HEK293 (cell line): ENCODE results near the gene EARS2.

Source experiments
- FEZF1 ChIP-seq: fragments of 450-650 bp; formaldehyde crosslinking; IDR thresholded peaks from 2 replicates; pipeline ENCODE4 v1.5.1; 2016; ENCODE audit warnings: missing biosample characterization, missing genetic modification characterization
- HOXC10 ChIP-seq: sonication (generic); formaldehyde crosslinking; IDR thresholded peaks from 2 replicates; pipeline ENCODE4 v1.8.1; 2023; ENCODE audit warnings: mild to moderate bottlenecking, missing genetic modification reagents
- IKZF3 ChIP-seq: fragments of 450-650 bp; IDR thresholded peaks from 2 replicates; pipeline ENCODE4 v1.5.0; 2018; ENCODE audit warnings: missing biosample characterization, mild to moderate bottlenecking, missing genetic modification characterization, moderate library complexity
- MYNN ChIP-seq: fragments of 450-650 bp; formaldehyde crosslinking; IDR thresholded peaks from 2 replicates; pipeline ENCODE4 v1.5.1; 2016; ENCODE audit warnings: missing biosample characterization, missing genetic modification characterization, borderline replicate concordance
- OSR2 ChIP-seq: fragments of 450-650 bp; formaldehyde crosslinking; IDR thresholded peaks from 2 replicates; pipeline ENCODE4 v1.5.1; 2016; ENCODE audit warnings: missing biosample characterization, missing genetic modification characterization
- SP3 ChIP-seq: fragments of 450-650 bp; formaldehyde crosslinking; IDR thresholded peaks from 2 replicates; pipeline ENCODE4 v1.5.1; 2016; ENCODE audit warnings: missing biosample characterization, missing genetic modification characterization
- SP7 ChIP-seq: fragments of 450-650 bp; formaldehyde crosslinking; IDR thresholded peaks from 2 replicates; pipeline ENCODE4 v1.5.1; 2016; ENCODE audit warnings: missing biosample characterization, missing genetic modification characterization
- TSHZ1 ChIP-seq: fragments of 450-650 bp; formaldehyde crosslinking; IDR thresholded peaks from 2 replicates; pipeline ENCODE4 v1.5.1; 2016; ENCODE audit warnings: missing biosample characterization, missing genetic modification characterization, borderline replicate concordance
- WT1 ChIP-seq: fragments of 450-650 bp; formaldehyde crosslinking; IDR thresholded peaks from 2 replicates; pipeline ENCODE4 v1.5.1; 2016; ENCODE audit warnings: missing biosample characterization, missing genetic modification characterization
- ZBTB7A ChIP-seq: fragments of 450-650 bp; formaldehyde crosslinking; IDR thresholded peaks from 2 replicates; pipeline ENCODE4 v1.5.1; 2016; ENCODE audit warnings: low read depth, missing biosample characterization, missing genetic modification characterization
- ZBTB8A ChIP-seq: fragments of 450-650 bp; formaldehyde crosslinking; IDR thresholded peaks from 2 replicates; pipeline ENCODE4 v1.5.1; 2016; ENCODE audit warnings: missing biosample characterization, missing genetic modification characterization
- ZFHX2 ChIP-seq: fragments of 450-650 bp; formaldehyde crosslinking; conservative IDR thresholded peaks from 2 replicates; pipeline ENCODE4 v1.5.1; 2016; ENCODE audit warnings: missing biosample characterization, missing genetic modification characterization
- ZFP69B ChIP-seq: fragments of 450-650 bp; formaldehyde crosslinking; IDR thresholded peaks from 2 replicates; pipeline ENCODE4 v1.5.1; 2016; ENCODE audit warnings: missing biosample characterization, missing genetic modification characterization
- ZNF138 ChIP-seq: fragments of 450-650 bp; formaldehyde crosslinking; IDR thresholded peaks from 2 replicates; pipeline ENCODE4 v1.5.1; 2016; ENCODE audit warnings: missing biosample characterization, missing genetic modification characterization, borderline replicate concordance
- ZNF16 ChIP-seq: fragments of 450-650 bp; formaldehyde crosslinking; IDR thresholded peaks from 2 replicates; pipeline ENCODE4 v1.5.1; 2016; ENCODE audit warnings: low read depth, missing biosample characterization, missing genetic modification characterization
- ZNF202 ChIP-seq: fragments of 450-650 bp; formaldehyde crosslinking; IDR thresholded peaks from 2 replicates; pipeline ENCODE4 v1.5.1; 2016; ENCODE audit warnings: missing biosample characterization, missing genetic modification characterization, borderline replicate concordance
- ZNF211 ChIP-seq: fragments of 450-650 bp; formaldehyde crosslinking; IDR thresholded peaks from 2 replicates; pipeline ENCODE4 v1.5.1; 2016; ENCODE audit warnings: low read depth, missing biosample characterization, missing genetic modification characterization
- ZNF302 ChIP-seq: fragments of 450-650 bp; formaldehyde crosslinking; IDR thresholded peaks from 2 replicates; pipeline ENCODE4 v1.5.1; 2016; ENCODE audit warnings: missing biosample characterization, missing genetic modification characterization, low read depth
- ZNF341 ChIP-seq: fragments of 450-650 bp; formaldehyde crosslinking; IDR thresholded peaks from 2 replicates; pipeline ENCODE4; 2016; ENCODE audit warnings: low read depth, missing biosample characterization, missing genetic modification characterization
- ZNF394 ChIP-seq: fragments of 450-650 bp; formaldehyde crosslinking; IDR thresholded peaks from 2 replicates; pipeline ENCODE4 v1.5.1; 2016; ENCODE audit warnings: missing biosample characterization, missing genetic modification characterization, mild to moderate bottlenecking, moderate library complexity, borderline replicate concordance
- ZNF398 ChIP-seq: fragments of 450-650 bp; formaldehyde crosslinking; IDR thresholded peaks from 2 replicates; pipeline ENCODE4 v1.5.1; 2017; ENCODE audit warnings: missing biosample characterization, missing genetic modification characterization
- ZNF426 ChIP-seq: fragments of 450-650 bp; formaldehyde crosslinking; IDR thresholded peaks from 2 replicates; pipeline ENCODE4 v1.5.1; 2017; ENCODE audit warnings: missing biosample characterization, missing genetic modification characterization, mild to moderate bottlenecking, inconsistent platforms, moderate library complexity
- ZNF433 ChIP-seq: fragments of 450-650 bp; formaldehyde crosslinking; IDR thresholded peaks from 2 replicates; pipeline ENCODE4 v1.5.1; 2016; ENCODE audit warnings: missing biosample characterization, missing genetic modification characterization, low read depth
- ZNF529 ChIP-seq: fragments of 450-650 bp; formaldehyde crosslinking; IDR thresholded peaks from 2 replicates; pipeline ENCODE4 v1.5.1; 2017; ENCODE audit warnings: missing genetic modification characterization, missing biosample characterization; ENCODE audit not compliant: insufficient replicate concordance
- ZNF610 ChIP-seq: fragments of 450-650 bp; formaldehyde crosslinking; IDR thresholded peaks from 2 replicates; pipeline ENCODE4 v1.5.1; 2016; ENCODE audit warnings: missing biosample characterization, missing genetic modification characterization, borderline replicate concordance
- ZNF624 ChIP-seq: fragments of 450-650 bp; formaldehyde crosslinking; IDR thresholded peaks from 2 replicates; pipeline ENCODE4 v1.5.1; 2017; ENCODE audit warnings: missing biosample characterization, missing genetic modification characterization
- ZNF658 ChIP-seq: fragments of 450-650 bp; formaldehyde crosslinking; IDR thresholded peaks from 2 replicates; pipeline ENCODE4; 2016; ENCODE audit warnings: missing biosample characterization, missing genetic modification characterization
- ZNF701 ChIP-seq: fragments of 450-650 bp; formaldehyde crosslinking; IDR thresholded peaks from 2 replicates; pipeline ENCODE4 v1.5.1; 2016; ENCODE audit warnings: missing biosample characterization, missing genetic modification characterization
- ZNF777 ChIP-seq: fragments of 450-650 bp; formaldehyde crosslinking; IDR thresholded peaks from 2 replicates; pipeline ENCODE4 v1.5.1; 2017; ENCODE audit warnings: missing biosample characterization, missing genetic modification characterization, borderline replicate concordance
- TF ChIP-seq, protein P1 (sequence below): fragments of 450-650 bp; formaldehyde crosslinking; IDR thresholded peaks from 2 replicates; pipeline ENCODE4 v1.5.1; 2016; ENCODE audit warnings: missing biosample characterization, missing genetic modification characterization, borderline replicate concordance

Gene EARS2

GRCh38 chr16:23595951-23596720 lies 39.0 kb upstream of the EARS2 start, which contains the start of gene NDUFAB1 (continued):
- TF ChIP-seq TSHZ1 (tag by site-specific recombination), result no peak
- TF ChIP-seq OSR2 (tag by site-specific recombination), result no peak
- TF ChIP-seq ZNF701, result no peak
- TF ChIP-seq ZBTB8A (tag by site-specific recombination), result peak; percentile 34; the same call in 1 of the 2 replicates
- no peak for TF ChIP-seq ZNF398 (tag by site-specific recombination)
- TF ChIP-seq, protein P1, sequence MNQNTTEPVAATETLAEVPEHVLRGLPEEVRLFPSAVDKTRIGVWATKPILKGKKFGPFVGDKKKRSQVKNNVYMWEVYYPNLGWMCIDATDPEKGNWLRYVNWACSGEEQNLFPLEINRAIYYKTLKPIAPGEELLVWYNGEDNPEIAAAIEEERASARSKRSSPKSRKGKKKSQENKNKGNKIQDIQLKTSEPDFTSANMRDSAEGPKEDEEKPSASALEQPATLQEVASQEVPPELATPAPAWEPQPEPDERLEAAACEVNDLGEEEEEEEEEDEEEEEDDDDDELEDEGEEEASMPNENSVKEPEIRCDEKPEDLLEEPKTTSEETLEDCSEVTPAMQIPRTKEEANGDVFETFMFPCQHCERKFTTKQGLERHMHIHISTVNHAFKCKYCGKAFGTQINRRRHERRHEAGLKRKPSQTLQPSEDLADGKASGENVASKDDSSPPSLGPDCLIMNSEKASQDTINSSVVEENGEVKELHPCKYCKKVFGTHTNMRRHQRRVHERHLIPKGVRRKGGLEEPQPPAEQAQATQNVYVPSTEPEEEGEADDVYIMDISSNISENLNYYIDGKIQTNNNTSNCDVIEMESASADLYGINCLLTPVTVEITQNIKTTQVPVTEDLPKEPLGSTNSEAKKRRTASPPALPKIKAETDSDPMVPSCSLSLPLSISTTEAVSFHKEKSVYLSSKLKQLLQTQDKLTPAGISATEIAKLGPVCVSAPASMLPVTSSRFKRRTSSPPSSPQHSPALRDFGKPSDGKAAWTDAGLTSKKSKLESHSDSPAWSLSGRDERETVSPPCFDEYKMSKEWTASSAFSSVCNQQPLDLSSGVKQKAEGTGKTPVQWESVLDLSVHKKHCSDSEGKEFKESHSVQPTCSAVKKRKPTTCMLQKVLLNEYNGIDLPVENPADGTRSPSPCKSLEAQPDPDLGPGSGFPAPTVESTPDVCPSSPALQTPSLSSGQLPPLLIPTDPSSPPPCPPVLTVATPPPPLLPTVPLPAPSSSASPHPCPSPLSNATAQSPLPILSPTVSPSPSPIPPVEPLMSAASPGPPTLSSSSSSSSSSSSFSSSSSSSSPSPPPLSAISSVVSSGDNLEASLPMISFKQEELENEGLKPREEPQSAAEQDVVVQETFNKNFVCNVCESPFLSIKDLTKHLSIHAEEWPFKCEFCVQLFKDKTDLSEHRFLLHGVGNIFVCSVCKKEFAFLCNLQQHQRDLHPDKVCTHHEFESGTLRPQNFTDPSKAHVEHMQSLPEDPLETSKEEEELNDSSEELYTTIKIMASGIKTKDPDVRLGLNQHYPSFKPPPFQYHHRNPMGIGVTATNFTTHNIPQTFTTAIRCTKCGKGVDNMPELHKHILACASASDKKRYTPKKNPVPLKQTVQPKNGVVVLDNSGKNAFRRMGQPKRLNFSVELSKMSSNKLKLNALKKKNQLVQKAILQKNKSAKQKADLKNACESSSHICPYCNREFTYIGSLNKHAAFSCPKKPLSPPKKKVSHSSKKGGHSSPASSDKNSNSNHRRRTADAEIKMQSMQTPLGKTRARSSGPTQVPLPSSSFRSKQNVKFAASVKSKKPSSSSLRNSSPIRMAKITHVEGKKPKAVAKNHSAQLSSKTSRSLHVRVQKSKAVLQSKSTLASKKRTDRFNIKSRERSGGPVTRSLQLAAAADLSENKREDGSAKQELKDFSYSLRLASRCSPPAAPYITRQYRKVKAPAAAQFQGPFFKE (tag by site-specific recombination), result no peak
- TF ChIP-seq WT1 (tag by site-specific recombination), result no peak
- TF ChIP-seq ZNF138 (tag by site-specific recombination), result no peak
- TF ChIP-seq ZNF529 (tag by site-specific recombination), result no peak
- no peak for TF ChIP-seq ZNF610
- no peak for TF ChIP-seq ZNF302
- TF ChIP-seq SP3 (tag by site-specific recombination), result 0 out of 2 replicates have a peak, but pooled peaks have one; percentile 19
- TF ChIP-seq ZNF624, result no peak
- no peak for TF ChIP-seq ZNF211
- TF ChIP-seq MYNN, result no peak
- TF ChIP-seq ZNF394 (tag by site-specific recombination), result no peak; the same call in 1 of the 2 replicates
- peak; percentile 74 for TF ChIP-seq ZFHX2 (tag by site-specific recombination)
- TF ChIP-seq SP7 (tag by site-specific recombination), result peak; percentile 58
- TF ChIP-seq FEZF1 (tag by site-specific recombination), result no peak
- no peak for TF ChIP-seq ZNF658 (tag by site-specific recombination)
- no peak for TF ChIP-seq HOXC10 (CRISPR knock-in tag)
- no peak for TF ChIP-seq IKZF3 (tag by site-specific recombination)
- no peak for TF ChIP-seq ZNF433
- no peak for TF ChIP-seq ZNF341 (tag by site-specific recombination)
- no peak for TF ChIP-seq ZNF202 (tag by site-specific recombination)
- TF ChIP-seq ZNF777 (tag by site-specific recombination), result no peak
- no peak for TF ChIP-seq ZBTB7A (tag by site-specific recombination)
- TF ChIP-seq ZFP69B (tag by site-specific recombination), result peak; percentile 20; the same call in 1 of the 2 replicates
- no peak for TF ChIP-seq ZNF16 (tag by site-specific recombination)
- TF ChIP-seq ZNF426 (tag by site-specific recombination), result no peak
